Gastroesophageal sphincter (tissue), 3 donors: ENCODE data around the gene SORCS1.

Experiments used
- EP300 ChIP-seq: sonication (generic); formaldehyde crosslinking; IDR thresholded peaks from one replicate; pipeline ENCODE4 v1.6.1; 2017; ENCODE audit warnings: antibody characterized with exemption, mild to moderate bottlenecking
- POLR2A ChIP-seq, 2 donors: fragments of 450-650 bp; IDR thresholded peaks; one replicate each; pipeline ENCODE4 v1.6.1; 2017; ENCODE audit warnings: antibody characterized with exemption in 2 of 2, mild to moderate bottlenecking in 2 of 2, moderate library complexity in 1 of 2
- POLR2AphosphoS5 ChIP-seq: sonication (generic); formaldehyde crosslinking; IDR thresholded peaks from one replicate; pipeline ENCODE4 v1.6.1; 2017; ENCODE audit warnings: antibody characterized with exemption
- TF ChIP-seq, protein P1 (sequence below), 4 experiments: fragments of 200-600 bp in 2 of 4; fragments of 450-650 bp in 2 of 4; sonication (generic) in 1 of 4; IDR thresholded peaks; one replicate each; pipeline ENCODE4 v1.5.1; 2017 to 2019; ENCODE audit warnings: antibody characterized with exemption in 4 of 4, mild to moderate bottlenecking in 2 of 4, moderate library complexity in 2 of 4

DNA sequence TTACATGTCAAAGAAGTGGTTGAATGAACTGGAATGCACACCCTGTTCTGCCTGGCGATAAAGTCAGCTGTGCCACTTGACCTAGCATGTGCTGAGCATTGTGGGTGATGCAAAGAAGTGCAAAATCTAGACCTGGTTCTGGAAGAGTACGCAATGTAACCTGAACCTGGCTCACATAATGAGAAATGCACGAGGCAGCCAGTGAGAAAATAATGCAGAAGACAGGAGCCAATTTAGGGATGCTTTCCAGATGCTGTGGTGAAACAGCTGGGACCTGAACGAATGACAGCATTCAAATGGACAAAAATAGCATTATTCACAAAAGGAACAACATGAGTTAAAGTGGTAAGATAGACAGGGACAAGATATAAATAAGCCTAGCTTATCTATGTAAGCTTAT lies 402.6 kb downstream of the SORCS1 start:
- TF ChIP-seq EP300 (no peak), POLR2AphosphoS5 (peak; percentile 6), POLR2A (IDR thresholded peaks at IDR 0.05) (no peak)
- TF ChIP-seq, protein P1, sequence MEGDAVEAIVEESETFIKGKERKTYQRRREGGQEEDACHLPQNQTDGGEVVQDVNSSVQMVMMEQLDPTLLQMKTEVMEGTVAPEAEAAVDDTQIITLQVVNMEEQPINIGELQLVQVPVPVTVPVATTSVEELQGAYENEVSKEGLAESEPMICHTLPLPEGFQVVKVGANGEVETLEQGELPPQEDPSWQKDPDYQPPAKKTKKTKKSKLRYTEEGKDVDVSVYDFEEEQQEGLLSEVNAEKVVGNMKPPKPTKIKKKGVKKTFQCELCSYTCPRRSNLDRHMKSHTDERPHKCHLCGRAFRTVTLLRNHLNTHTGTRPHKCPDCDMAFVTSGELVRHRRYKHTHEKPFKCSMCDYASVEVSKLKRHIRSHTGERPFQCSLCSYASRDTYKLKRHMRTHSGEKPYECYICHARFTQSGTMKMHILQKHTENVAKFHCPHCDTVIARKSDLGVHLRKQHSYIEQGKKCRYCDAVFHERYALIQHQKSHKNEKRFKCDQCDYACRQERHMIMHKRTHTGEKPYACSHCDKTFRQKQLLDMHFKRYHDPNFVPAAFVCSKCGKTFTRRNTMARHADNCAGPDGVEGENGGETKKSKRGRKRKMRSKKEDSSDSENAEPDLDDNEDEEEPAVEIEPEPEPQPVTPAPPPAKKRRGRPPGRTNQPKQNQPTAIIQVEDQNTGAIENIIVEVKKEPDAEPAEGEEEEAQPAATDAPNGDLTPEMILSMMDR (IDR thresholded peaks at IDR 0.05) = no peak
